GM19351 (cell line): ENCODE results near the gene ZNF618.
"Not testable (repeated sequence)": the region's sequence is repeated elsewhere in the genome, so short reads cannot be mapped to it uniquely, and the experiment has no call there.

ENCODE experiments used
- ATAC-seq: cut with Tn5 transposase; IDR thresholded peaks from one replicate; pipeline ENCODE4 v1.9.1; 2021; ENCODE audit warnings: mild to moderate bottlenecking, moderate library complexity; ENCODE audit not compliant: unreplicated experiment

Gene ZNF618

DNA sequence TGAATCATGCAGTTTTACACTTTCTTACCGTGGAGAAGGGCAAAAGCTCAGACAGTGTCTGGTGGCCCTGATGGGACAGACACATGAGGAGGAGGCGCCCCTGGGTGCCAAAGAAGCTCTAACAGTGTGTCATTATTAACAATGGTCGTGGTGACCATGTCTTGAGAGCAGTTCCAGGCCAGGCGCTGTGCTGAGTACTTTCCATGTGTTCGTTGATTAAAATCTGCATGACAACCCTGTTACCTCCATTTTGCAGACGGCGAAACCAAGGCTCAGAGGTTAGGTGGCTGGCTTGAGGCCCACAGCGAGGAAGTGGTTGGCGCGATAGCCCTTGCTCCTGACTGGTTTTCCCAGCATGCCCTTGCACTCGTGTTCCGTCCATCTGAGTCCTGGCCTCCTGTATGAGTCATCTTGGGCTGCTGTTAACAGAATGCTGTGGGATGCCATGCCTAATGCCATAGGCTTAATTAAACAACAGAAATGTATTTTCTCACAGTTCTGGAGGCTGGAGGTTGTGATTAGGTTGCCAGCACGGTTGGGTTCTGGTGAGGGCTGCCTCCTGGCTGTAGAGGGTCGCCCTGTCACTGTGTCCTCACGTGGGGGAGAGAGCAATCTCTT is 110.0 kb downstream of the ZNF618 start:
- ATAC-seq: no peak

GRCh38 chr9:113986931-113987330 is 110.8 kb downstream of the ZNF618 start:
- ATAC-seq: no peak

- no peak for ATAC-seq
Measured at GRCh38 chr9:113987526-113987925, 111.4 kb downstream of the ZNF618 start.

DNA sequence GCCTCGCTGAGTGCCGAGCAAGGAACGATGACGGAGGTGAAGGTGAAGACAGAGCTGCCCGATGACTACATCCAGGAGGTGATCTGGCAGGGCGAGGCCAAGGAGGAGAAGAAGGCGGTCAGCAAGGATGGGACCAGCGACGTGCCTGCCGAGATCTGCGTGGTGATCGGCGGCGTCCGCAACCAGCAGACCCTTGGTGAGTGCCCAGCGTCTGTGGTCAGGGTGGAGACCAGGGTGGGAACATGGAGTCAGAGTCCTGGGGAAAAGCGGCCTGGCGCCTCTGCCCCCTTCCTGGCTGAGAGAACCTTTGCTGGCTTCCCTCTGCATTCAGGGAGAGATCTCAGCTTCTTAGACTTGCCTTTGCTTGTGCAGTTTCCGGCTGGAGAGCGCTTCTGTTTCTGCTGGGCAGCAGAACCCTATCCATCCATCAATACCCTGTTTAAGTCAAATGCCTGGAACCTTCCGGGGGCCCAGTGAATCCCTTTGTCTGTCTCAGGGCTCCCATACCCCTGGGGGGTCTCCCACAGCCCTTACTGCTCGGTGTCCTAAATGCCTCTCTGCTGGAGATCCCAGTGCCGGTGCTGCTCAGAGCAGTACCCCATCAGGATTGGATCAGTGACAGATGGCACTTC is 112.4 kb downstream of the ZNF618 start:
- ATAC-seq: no peak

- ATAC-seq: no peak
Measured at GRCh38 chr9:113989017-113989713, 113.1 kb downstream of the ZNF618 start.

DNA sequence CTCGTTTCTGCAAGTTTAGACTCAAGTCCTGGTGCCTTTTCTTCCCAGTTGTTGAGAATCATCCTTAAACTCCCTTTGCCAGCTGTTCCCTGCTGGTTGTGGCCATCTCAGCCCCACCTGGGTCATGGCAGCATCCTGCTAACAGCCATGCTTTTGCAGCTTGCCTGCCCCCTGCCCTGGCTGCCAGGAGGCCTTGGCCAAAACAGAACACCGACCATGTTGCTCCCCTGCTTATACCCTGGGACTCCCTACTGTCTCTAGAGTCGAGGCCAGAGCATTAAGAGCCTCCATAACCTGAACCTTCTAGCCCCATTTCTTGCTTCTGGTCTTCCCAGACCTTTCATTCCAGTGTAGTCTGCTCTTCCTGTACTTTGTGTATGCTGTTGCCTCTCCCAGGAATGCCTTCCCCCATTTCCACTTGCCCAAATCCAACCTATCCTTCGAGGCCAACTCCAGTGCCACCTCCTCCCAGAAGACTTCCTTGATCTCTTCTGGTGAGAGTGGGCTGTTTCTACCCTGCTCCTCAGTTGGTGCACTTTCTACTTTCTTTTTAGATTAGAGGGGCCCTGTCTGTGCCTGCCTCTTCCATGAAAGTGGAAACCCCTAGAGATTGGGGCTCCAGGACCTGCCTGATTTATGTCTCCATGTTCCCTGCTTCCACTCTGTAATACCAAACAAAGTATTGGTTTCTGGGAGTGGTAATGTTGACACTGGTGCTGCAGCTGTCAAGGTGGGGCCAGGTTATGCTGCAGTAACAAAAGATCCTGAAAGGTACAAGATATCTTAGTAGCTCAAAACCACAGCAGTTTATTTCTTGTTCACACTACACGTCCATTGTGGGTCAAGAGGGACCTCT is 113.8 kb downstream of the ZNF618 start:
- ATAC-seq: no peak

DNA sequence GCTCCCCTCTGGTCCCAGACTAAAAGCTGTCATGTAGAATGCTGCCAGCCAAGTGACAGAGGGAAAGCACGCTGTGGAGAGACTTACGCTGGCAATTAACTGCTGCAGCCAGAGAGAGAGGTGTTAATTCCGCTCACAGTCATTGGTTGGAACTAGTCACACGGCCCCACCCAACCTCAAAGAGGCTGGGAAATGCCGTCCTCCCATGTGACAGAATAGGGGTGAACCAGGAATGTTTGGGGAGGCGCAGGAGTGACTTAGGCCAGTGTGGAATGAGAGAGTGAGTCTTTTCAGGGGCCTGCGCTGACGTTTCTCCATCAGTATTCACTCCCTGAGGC is 114.4 kb downstream of the ZNF618 start:
- ATAC-seq: no peak

DNA sequence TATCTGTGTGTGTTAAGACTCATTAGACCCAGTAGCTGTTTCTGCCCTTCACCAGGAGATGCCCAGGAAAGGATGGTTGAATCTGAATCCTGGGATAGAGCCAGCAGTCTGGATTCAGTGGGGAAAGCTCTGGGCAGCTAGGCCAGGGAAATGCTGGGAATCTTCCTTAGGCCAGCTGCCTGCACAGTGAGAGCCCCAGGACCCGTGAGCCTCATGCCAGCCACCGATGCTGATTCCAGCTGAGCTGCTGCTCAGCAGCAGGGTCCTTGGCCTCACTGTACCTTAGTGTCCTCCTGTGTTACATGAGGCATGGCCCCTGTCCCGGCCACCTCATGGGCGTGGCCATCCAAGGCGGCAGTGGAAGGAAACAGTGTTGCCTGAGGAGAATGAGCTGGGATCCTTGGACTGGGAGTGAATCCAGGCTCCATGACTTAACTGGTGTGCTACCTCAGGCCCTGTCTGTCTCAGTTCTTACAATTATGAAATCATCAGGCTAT is 114.9 kb downstream of the ZNF618 start:
- ATAC-seq: no peak

DNA sequence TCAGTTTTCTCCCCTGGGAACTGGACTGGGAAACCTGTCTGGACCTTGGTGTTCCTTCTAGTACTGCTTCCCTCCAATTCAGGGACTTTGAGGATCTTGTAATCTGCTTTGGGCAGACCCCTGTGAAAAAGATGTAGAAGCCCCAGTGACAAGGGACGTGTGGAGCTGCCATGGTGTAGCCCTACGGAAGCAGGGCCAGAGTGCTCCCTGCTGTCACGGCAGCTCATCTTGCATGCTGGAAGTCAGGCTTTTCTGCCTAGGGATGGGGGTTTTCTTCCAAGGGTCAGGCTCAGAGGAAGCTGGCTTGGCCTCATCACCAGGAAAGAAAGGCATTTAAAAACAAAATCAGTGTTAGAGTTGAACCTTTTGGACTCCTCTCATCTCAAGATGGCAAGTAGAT is 115.6 kb downstream of the ZNF618 start:
- ATAC-seq: no peak

DNA sequence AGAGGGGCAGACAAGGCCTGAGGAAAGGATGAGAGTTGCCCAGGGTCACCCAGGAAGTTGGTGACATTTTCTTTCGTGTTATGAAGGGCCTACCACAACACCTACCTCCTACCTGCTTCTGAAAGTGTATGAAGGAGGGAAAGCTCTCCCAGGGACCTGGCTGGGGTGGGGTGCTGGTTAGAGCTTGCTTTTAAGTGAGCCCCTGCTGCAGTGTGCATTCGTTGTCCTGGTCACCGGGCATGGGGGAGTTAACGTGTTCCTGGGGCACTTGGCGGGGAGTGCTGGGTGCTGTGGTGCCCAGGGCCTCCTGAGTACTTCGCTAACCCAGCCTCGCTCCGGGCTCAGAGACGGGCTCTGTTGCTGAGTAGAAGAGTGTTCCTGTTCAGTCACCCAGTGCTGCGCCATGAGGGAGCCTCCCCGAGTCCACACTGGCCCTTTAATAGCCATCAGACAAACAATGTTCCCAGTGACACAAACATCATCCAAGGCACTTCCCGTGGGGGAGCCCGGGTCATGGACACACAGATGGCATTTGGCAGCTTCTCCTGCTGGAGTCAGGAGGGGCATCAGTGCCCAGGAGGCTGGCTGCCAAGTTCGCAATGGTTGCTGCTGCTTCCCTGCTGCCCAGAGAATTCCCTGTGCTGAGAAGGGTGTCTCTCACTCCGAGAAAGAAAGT is 116.3 kb downstream of the ZNF618 start:
- no peak for ATAC-seq

DNA sequence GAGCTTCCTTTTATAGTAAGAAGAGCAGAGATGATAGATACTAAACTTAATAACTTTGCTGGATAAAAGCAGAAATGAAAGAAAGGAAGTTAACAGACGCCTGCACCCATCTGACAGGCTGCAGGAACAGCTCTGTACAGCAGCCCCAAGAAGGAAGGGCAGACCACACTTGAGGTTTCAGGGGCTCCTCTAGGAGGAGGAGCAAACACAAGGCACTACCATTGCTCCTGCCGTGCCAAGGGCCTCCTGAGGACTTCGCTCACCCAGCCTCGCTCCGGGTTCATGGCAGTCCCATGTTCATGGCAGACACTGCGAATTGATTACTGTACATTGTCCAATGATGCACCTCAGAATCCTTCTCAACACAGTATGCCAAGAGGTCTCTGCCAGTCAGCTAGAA is 116.9 kb downstream of the ZNF618 start:
- no peak for ATAC-seq

DNA sequence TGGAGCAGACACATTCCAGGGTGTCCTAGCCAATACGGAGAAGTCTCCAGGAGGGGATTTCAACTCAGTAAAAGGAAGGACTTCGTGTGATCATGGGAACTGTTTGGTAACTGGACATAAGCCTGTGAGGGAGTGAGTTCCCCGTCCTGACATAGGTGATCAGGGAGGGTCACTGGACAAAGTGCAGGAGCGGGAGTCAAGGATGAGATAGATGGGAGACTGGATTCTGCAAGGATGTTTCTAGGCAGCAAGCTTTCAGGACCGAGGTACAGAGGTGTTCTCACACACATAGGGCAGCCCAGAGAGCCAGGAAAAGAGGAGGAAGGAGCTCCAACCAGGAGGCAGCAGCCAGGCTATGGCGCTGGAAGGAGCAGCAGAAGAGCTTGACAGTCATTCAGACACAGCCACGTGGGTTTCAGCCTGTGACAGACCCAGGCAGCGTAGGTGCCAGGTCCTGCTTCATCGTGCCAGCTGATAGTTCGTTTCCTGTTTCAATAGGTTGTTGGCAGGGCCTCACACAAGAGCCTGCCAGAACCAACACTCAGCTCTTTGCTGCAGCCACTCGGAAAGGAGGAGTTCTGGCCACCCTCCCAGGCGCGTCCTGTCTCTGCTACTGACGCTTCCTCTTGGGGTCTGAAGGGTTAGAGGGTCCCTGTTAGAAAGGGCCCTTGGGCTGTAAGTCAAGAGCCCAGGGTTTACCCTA is 117.9 kb downstream of the ZNF618 start:
- ATAC-seq: no peak

DNA sequence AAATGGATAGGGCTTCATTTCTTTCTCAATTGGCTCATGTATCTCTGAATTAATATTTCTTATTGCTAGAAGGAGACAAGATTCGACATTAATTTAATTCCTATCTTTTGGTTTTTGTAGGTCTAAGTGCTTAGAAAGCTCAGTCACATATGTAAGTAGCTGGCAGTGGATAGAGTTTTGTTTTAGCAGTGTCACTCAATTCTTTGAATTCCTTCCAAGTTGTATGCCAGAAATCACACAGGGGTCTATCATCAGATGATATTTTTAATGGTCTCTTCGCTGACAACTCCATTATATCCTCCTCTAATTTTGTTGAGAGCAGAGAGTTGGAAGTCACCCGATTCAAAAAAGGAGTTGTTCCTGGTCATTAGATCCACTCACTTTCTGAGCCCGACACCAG is 119.3 kb downstream of the ZNF618 start:
- ATAC-seq: no peak

DNA sequence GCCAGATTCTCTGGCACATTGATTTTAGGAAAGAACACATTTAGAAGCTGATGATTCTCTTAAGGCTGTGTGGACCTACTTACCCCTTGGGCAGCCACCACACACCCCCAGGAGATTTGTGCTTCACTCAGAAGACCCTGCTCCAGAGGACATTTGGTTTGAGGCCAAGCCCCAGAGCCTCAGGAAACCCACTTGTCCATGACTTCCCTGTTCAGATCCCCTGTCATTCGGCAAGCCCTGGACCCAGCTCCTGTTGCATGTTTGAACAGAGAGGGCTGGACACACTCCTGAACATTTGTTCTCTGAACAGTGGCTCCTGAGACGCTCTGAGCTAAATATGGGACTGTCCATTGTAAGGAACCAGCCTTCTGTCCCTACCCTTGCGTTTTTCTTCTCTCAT is 119.9 kb downstream of the ZNF618 start:
- no peak for ATAC-seq

DNA sequence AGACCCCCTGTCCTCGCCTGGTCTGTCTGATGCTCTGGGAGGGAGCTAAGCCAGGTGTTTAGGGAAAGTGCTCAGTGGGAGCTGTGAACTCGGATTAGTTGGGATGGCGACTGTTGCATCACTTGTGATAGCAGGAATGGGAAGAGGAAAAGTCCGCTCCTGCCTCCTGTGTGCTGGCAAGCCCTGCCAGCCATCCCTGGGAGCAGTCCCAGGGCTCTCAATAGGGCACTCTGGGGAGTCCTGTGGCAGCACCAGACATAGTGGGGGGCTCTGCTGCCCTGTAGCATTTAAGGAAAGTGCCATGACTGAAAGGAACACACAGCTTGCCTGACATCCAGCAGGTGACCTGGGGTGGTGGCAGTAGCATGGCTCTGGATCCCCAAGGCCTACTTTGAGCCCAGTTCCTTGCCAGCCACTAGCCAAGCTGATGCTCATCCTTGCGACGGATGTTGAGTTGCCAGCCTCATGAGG is 120.5 kb downstream of the ZNF618 start:
- no peak for ATAC-seq

GRCh38 chr9:113997064-113997463 is 121.0 kb downstream of the ZNF618 start:
- ATAC-seq: not testable (repeated sequence)

GRCh38 chr9:113997610-113998009 is 121.5 kb downstream of the ZNF618 start:
- no peak for ATAC-seq

DNA sequence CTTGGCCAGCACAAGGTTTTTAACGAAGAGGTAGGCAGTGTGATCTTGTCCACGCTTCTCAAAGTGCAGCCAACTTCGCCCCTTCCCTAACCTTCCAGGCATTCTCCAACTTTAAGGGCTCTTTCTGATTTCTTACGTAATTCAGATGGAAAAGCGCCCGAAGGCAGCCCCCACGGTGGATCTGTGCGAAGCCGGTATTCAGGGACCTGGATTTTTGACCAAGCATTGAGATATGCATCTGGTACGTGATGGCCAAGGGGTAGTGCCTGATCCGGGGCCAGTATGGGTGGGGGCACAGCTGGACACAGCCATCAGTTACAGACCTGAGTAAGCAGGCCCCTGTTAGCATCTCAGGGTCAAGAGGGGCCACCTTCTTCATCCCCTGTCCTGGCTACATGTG is 122.0 kb downstream of the ZNF618 start:
- no peak for ATAC-seq

GRCh38 chr9:113998525-113999255 is 122.6 kb downstream of the ZNF618 start:
- no peak for ATAC-seq
